HepG2 (cell line): Measurements from ENCODE around the gene ABHD2. TPM values are rescaled to one million over a fixed set of nuclear protein-coding genes. Genes with fewer than 3 reads are reported as not detected.

ENCODE experiments used
- ATAC-seq: fragments of 200-7000 bp; cut with Tn5 transposase; 3 replicates; pipeline ENCODE4 v1.9.1; 2020; ENCODE audit warnings: mild to moderate bottlenecking, moderate library complexity
- BruUV-seq: library from RNA; stranded (reverse); fragments of 400-500 nt; replicated peaks from 2 replicates; lab custom pipeline; 2021; lab: Mats Ljungman, UMichigan
- CTCF ChIA-PET: fragments of 300-600 bp; formaldehyde crosslinking; extraction: SDS; loops from one replicate; lab custom pipeline; 2021; ENCODE audit warnings: low total read pairs, inconsistent platforms, low intra/inter-chr PET ratio; lab: Yijun Ruan, JAX
- POLR2A ChIA-PET: fragments of 350-600 bp; sonication (Branson Sonifier 250); formaldehyde crosslinking; loops from one replicate; lab custom pipeline; 2020; ENCODE audit warnings: antibody characterized with exemption, inconsistent platforms; lab: Yijun Ruan, JAX
- DNase-seq: peaks from one replicate; pipeline ENCODE4 v3.0.0-alpha.2; 2015; ENCODE audit warnings: low spot score
- FAIRE-seq: peaks from 3 replicates; lab custom pipeline; 2011; peaks lifted over from hg19 to GRCh38; lab: Jason Lieb, UNC
- H2AFZ ChIP-seq: one replicate; pipeline ENCODE4 v1.6.1; 2011; ENCODE audit warnings: low read length, inconsistent platforms
- H3K27ac ChIP-seq: fragments of 300-600 bp; 3 replicates; pipeline ENCODE4 v1.8.0; 2011; ENCODE audit warnings: mixed run types, mild to moderate bottlenecking, mixed read lengths, low read length, inconsistent platforms; ENCODE audit not compliant: insufficient read depth; ENCODE audit errors: extremely low read length
- H3K27me3 ChIP-seq, 2 experiments: fragments of 200-600 bp in 1 of 2; 2 replicates in 1 of 2; 3 replicates in 1 of 2; pipeline versions ENCODE4 v1.6.0 to v1.8.0; 2011; ENCODE audit warnings: low read length in 2 of 2, mild to moderate bottlenecking in 2 of 2, moderate library complexity in 2 of 2, inconsistent platforms in 1 of 2; ENCODE audit not compliant: insufficient read depth in 2 of 2, control insufficient read depth in 1 of 2
- H3K36me3 ChIP-seq, 2 experiments: fragments of 200-600 bp in 1 of 2; replicated peaks in 1 of 2; 2 replicates in 1 of 2; 3 replicates in 1 of 2; pipeline versions ENCODE4 v1.5.1 to v1.8.0; 2011; ENCODE audit warnings: low read length in 2 of 2, inconsistent platforms in 1 of 2; ENCODE audit not compliant: insufficient read depth in 2 of 2, control insufficient read depth in 1 of 2
- H3K4me1 ChIP-seq: 2 replicates; pipeline ENCODE4 v1.5.1; 2012; ENCODE audit warnings: low read length, inconsistent platforms; ENCODE audit not compliant: insufficient read depth
- H3K4me2 ChIP-seq: 2 replicates; pipeline ENCODE4 v1.6.0; 2011; ENCODE audit warnings: low read depth, low read length, inconsistent platforms
- H3K4me3 ChIP-seq, 3 experiments: fragments of 200-600 bp in 1 of 3; sonication (generic), shearing (Covaris generic) in 1 of 3; replicated peaks in 1 of 3; 2 replicates each; pipeline ENCODE4 v1.5.1; 2011 to 2016; ENCODE audit warnings: low read length in 3 of 3, inconsistent platforms in 2 of 3, low read depth in 2 of 3, mild to moderate bottlenecking in 2 of 3, control low read depth in 1 of 3, mixed read lengths in 1 of 3; ENCODE audit not compliant: insufficient read depth in 1 of 3
- H3K79me2 ChIP-seq: one replicate; pipeline ENCODE4 v1.6.1; 2011; ENCODE audit warnings: low read length, inconsistent platforms; ENCODE audit not compliant: insufficient read depth
- H3K9ac ChIP-seq: 2 replicates; pipeline ENCODE4 v1.6.0; 2011; ENCODE audit warnings: mild to moderate bottlenecking, low read depth, low read length, inconsistent platforms; ENCODE audit not compliant: insufficient read depth
- H3K9me3 ChIP-seq: 2 replicates; pipeline ENCODE4 v1.5.1; 2012; ENCODE audit warnings: mild to moderate bottlenecking, low read length
- H4K20me1 ChIP-seq: 2 replicates; pipeline ENCODE4 v1.6.0; 2011; ENCODE audit warnings: inconsistent platforms, mild to moderate bottlenecking, low read length, moderate library complexity; ENCODE audit not compliant: insufficient read depth
- BRCA1 ChIP-seq: sonication (generic); formaldehyde crosslinking; IDR thresholded peaks from 2 replicates; pipeline ENCODE4 v1.4.0; 2020; ENCODE audit warnings: missing genetic modification reagents
- CEBPB ChIP-seq: IDR thresholded peaks from 2 replicates; pipeline ENCODE4 v1.6.1; 2011; ENCODE audit warnings: low read depth, low read length, improper control_type of control experiment, borderline replicate concordance
- CEBPG ChIP-seq: IDR thresholded peaks from 2 replicates; pipeline ENCODE4 v1.6.1; 2016
- EHMT2 ChIP-seq: fragments of 200-600 bp; sonication (generic); IDR thresholded peaks from 2 replicates; pipeline ENCODE4 v1.7.0; 2017; ENCODE audit warnings: antibody characterized with exemption, low read depth, low read length, borderline replicate concordance
- EP300 ChIP-seq, 3 experiments: sonication (generic) in 1 of 3; formaldehyde crosslinking in 1 of 3; IDR thresholded peaks; 2 replicates each; pipeline versions ENCODE4 v1.5.1 to v1.6.1; 2011 to 2020; ENCODE audit warnings: low read depth in 2 of 3, low read length in 2 of 3, borderline replicate concordance in 1 of 3, improper control_type of control experiment in 1 of 3, mild to moderate bottlenecking in 1 of 3, missing genetic modification reagents in 1 of 3, moderate library complexity in 1 of 3
- ESRRA ChIP-seq: sonication (generic); formaldehyde crosslinking; IDR thresholded peaks from 2 replicates; pipeline ENCODE4 v1.5.1; 2020; ENCODE audit warnings: mild to moderate bottlenecking, low read depth, missing genetic modification reagents
- ISX ChIP-seq: sonication (generic); formaldehyde crosslinking; conservative IDR thresholded peaks from 2 replicates; pipeline ENCODE4 v1.5.0; 2020; ENCODE audit warnings: missing genetic modification reagents
- KAT8 ChIP-seq: IDR thresholded peaks from 2 replicates; pipeline ENCODE4 v1.6.1; 2016; ENCODE audit warnings: missing genetic modification reagents, missing compliant biosample characterization
- REL ChIP-seq: sonication (generic); formaldehyde crosslinking; conservative IDR thresholded peaks from 2 replicates; pipeline ENCODE4 v1.8.0; 2022; ENCODE audit warnings: mild to moderate bottlenecking, missing genetic modification reagents, moderate library complexity
- RXRA ChIP-seq: sonication (generic); formaldehyde crosslinking; IDR thresholded peaks from 2 replicates; pipeline ENCODE4 v1.5.1; 2020; ENCODE audit warnings: missing genetic modification reagents
- TEAD2 ChIP-seq: sonication (generic); formaldehyde crosslinking; IDR thresholded peaks from 2 replicates; pipeline ENCODE4 v1.9.0; 2021; ENCODE audit warnings: missing genetic modification reagents
- ZFP36L2 ChIP-seq: sonication (generic); formaldehyde crosslinking; IDR thresholded peaks from 2 replicates; pipeline ENCODE4 v1.4.0; 2020; ENCODE audit warnings: missing genetic modification reagents
- ZNF451 ChIP-seq: sonication (generic); formaldehyde crosslinking; IDR thresholded peaks from 2 replicates; pipeline ENCODE4 v1.5.0; 2020; ENCODE audit warnings: mild to moderate bottlenecking, missing genetic modification reagents
- ZNF546 ChIP-seq: sonication (generic); formaldehyde crosslinking; conservative IDR thresholded peaks from 2 replicates; pipeline ENCODE4 v1.8.1; 2023; ENCODE audit warnings: mild to moderate bottlenecking, missing genetic modification reagents
- ZNF782 ChIP-seq: sonication (generic); formaldehyde crosslinking; IDR thresholded peaks from 2 replicates; pipeline ENCODE4 v1.4.0; 2020; ENCODE audit warnings: missing genetic modification reagents, mild to moderate bottlenecking, borderline replicate concordance
- ZNF790 ChIP-seq: sonication (generic); formaldehyde crosslinking; IDR thresholded peaks from 2 replicates; pipeline ENCODE4 v1.8.0; 2022; ENCODE audit warnings: missing genetic modification reagents, mild to moderate bottlenecking, borderline replicate concordance
- ZNF841 ChIP-seq: sonication (generic); formaldehyde crosslinking; IDR thresholded peaks from 2 replicates; pipeline ENCODE4 v1.8.1; 2023; ENCODE audit warnings: missing genetic modification reagents, borderline replicate concordance
- ZSCAN5A ChIP-seq: sonication (generic); formaldehyde crosslinking; IDR thresholded peaks from 2 replicates; pipeline ENCODE4 v1.8.0; 2022; ENCODE audit warnings: mild to moderate bottlenecking, missing genetic modification reagents, borderline replicate concordance
- WGBS: methylation state at CpG from one replicate; pipeline ENCODE4 v1.1.6; 2017; ENCODE audit warnings: low lambda C conversion rate; 5-methylcytosine and 5-hydroxymethylcytosine counted together
- in situ Hi-C: cut with HindIII; loops from 2 replicates; pipeline ENCODE4 v1.10.0; 2017; ENCODE audit warnings: low pct_unique_long_range_greater_than_20kb; ENCODE audit not compliant: extremely low pct_ligation_motif_present
- intact Hi-C: fragments of 100-400 bp; cut with micrococcal nuclease; formaldehyde crosslinking; loops from one replicate; pipeline ENCODE4 v1.10.0; 2022; ENCODE audit not compliant: unreplicated experiment
- polyA plus RNA-seq, 8 experiments: library from polyadenylated mRNA; depleted of rRNA in 3 of 8; stranded (reverse) in 7 of 8; unstranded in 1 of 8; fragments of >200 nt; fragmentation: Illumina TruSeq in 4 of 8; extraction: Trizol in 4 of 8; gene quantifications; 2 replicates each; pipeline versions ENCODE4 v1.2.1 to v1.2.3, GENCODE V29; 2011 to 2016; ENCODE audit warnings: low read depth in 4 of 8, missing spikeins in 1 of 8, mixed read lengths in 1 of 8; ENCODE audit not compliant: insufficient read depth in 1 of 8
- total RNA-seq, 5 experiments: library from RNA; depleted of rRNA; stranded (reverse); fragments of >200 nt; fragmentation: Illumina TruSeq; extraction: Trizol; gene quantifications; 2 replicates each; pipeline ENCODE4 v1.2.3, GENCODE V29; 2016; ENCODE audit warnings: low read depth in 1 of 5
- TF ChIP-seq, protein P1 (sequence below): sonication (generic); formaldehyde crosslinking; IDR thresholded peaks from 2 replicates; pipeline ENCODE4 v1.5.0; 2020; ENCODE audit warnings: mild to moderate bottlenecking, missing genetic modification reagents

The ABHD2 gene
- total and polyA plus RNA-seq, 2 of the 13 experiments (the other 11 are each of a cell fraction or from before 2014, with no cell fraction given), result 14.8 to 22.4 TPM

DNA sequence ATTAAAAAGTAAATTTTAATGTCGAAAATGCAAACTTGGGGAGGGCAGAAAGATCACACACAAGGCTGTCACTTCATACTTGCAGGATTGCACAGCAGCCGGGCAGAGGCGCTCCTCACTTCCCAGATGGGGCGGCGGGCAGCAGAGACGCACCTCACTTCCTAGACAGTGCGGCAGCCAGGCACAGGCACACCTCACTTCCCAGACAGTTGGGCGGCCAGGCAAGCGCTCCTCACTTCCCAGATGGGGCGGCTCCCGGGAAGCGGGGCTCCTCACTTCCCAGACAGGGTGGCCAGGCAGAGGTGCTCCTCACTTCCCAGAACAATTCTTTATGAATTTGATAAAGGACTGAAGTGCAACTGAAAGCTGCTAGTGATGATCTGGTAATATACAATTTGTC is 111.9 kb downstream of the ABHD2 start (continued):
- TF ChIP-seq ZSCAN5A (CRISPR knock-in tag) (no peak), ZNF451 (CRISPR knock-in tag) (no peak), EP300 (IDR thresholded peaks at IDR 0.05; ENCODE audit: low read depth in 2 of 2, low read length in 2 of 2) (no peak), EP300 (CRISPR knock-in tag; IDR thresholded peaks at IDR 0.05; ENCODE audit: borderline replicate concordance) (no peak), EHMT2 (no peak), ZNF790 (CRISPR knock-in tag) (no peak)

DNA sequence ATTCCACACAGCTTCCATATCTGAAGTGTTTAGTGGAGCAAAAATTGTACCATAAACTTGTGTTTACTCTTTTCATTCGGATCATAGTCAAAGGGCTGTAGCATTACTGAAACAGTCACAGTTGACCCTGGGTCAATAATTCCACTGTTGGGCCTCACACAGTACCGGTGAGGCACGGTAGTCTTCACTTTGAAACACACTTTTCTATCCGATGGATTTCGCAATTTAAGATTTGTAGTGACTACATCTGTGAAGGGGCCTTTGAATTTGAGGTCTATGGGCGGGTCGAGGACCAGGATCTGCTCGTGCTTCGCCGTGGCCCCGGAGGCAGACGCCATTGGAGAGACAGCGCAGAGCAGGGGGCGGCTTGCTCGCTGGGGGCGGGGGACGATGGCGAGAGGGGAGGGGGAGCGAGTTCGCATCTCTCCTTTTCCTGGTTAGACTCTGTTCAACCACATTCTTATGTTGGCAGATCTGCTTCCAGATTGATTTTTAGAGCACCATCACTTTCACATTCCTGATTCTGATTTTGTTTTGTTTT is 113.3 kb downstream of the ABHD2 start:
- H3K36me3 ChIP-seq, result no peaks in the 10 kb centered on the region
- ChIA-PET POLR2A (no interaction called here), CTCF (no interaction called here)
- no peak; the same call in 2 of the 3 replicates for ATAC-seq
- intact Hi-C loops (loop anchor here (10.0 kb wide), 1 partner anchor 103 kb away; no protein-coding TSS in a partner anchor), in situ Hi-C loops (loop anchor here (10.0 kb wide), 1 partner anchor 93 kb away; no protein-coding TSS in a partner anchor)
- DNase-seq, result no peak
- no peaks in the 10 kb centered on the region for H3K27me3 ChIP-seq
- no peaks in the 10 kb centered on the region for H3K79me2 ChIP-seq
- H3K4me2 ChIP-seq, result no peak overlapping the region
- peaks cover 44% of the 10 kb centered on the region for H3K4me1 ChIP-seq
- no peak overlapping the region for H3K9ac ChIP-seq
- H2AFZ ChIP-seq, result no peak overlapping the region
- no peaks in the 10 kb centered on the region for H3K9me3 ChIP-seq
- H4K20me1 ChIP-seq, result no peaks in the 10 kb centered on the region
- no TSS peak for BruUV-seq
- H3K27ac ChIP-seq, result no peak overlapping the region
- no peak for TF ChIP-seq RXRA
- no peak for TF ChIP-seq ZNF841
- peak; percentile 77 for TF ChIP-seq CEBPB
- TF ChIP-seq, protein P1, sequence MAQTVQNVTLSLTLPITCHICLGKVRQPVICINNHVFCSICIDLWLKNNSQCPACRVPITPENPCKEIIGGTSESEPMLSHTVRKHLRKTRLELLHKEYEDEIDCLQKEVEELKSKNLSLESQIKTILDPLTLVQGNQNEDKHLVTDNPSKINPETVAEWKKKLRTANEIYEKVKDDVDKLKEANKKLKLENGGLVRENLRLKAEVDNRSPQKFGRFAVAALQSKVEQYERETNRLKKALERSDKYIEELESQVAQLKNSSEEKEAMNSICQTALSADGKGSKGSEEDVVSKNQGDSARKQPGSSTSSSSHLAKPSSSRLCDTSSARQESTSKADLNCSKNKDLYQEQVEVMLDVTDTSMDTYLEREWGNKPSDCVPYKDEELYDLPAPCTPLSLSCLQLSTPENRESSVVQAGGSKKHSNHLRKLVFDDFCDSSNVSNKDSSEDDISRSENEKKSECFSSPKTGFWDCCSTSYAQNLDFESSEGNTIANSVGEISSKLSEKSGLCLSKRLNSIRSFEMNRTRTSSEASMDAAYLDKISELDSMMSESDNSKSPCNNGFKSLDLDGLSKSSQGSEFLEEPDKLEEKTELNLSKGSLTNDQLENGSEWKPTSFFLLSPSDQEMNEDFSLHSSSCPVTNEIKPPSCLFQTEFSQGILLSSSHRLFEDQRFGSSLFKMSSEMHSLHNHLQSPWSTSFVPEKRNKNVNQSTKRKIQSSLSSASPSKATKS, result no peak
- TF ChIP-seq ZFP36L2 (CRISPR knock-in tag), result no peak
- no peak for TF ChIP-seq ZNF782 (CRISPR knock-in tag)
- no peak for TF ChIP-seq ISX
- TF ChIP-seq ESRRA (CRISPR knock-in tag), result no peak
- TF ChIP-seq ZNF546 (CRISPR knock-in tag), result no peak
- TF ChIP-seq REL (CRISPR knock-in tag), result no peak
- no peak for TF ChIP-seq TEAD2 (CRISPR knock-in tag)
- TF ChIP-seq ZSCAN5A (CRISPR knock-in tag), result no peak
- no peak for TF ChIP-seq BRCA1 (CRISPR knock-in tag)
- TF ChIP-seq CEBPG (CRISPR knock-in tag), result peak; percentile 65
- no peak for TF ChIP-seq KAT8
- FAIRE-seq, result peak; percentile 80
- no peak overlapping the region for H3K4me3 ChIP-seq
- WGBS, result 72% methylated on average over 20 of the region's 20 CpGs
